Omental fat pad (tissue), 4 donors: ENCODE results near the gene UBA1. TPM values are rescaled to one million over a fixed set of nuclear protein-coding genes. Genes with fewer than 3 reads are reported as not detected.
A peak's percentile ranks its signal among the peaks of the same experiment; 100 is the strongest.

Experiments
- ATAC-seq: fragments of 150-250 bp; one replicate; pipeline ENCODE4 v1.9.1; 2016; ENCODE audit warnings: mild to moderate bottlenecking, moderate library complexity; ENCODE audit not compliant: low FRiP score
- DNase-seq: peaks from one replicate; pipeline ENCODE4 v3.0.0-alpha.2; 2019; ENCODE audit warnings: low spot score
- total RNA-seq, 4 donors: library from RNA; depleted of rRNA; stranded (reverse); fragments of >200 nt; gene quantifications; one replicate each; pipeline ENCODE4 v1.1.0, GENCODE V29; 2016
- TF ChIP-seq, protein P1 (sequence below), 3 donors: fragments of 450-650 bp; IDR thresholded peaks; one replicate each; pipeline ENCODE4 v1.5.1; 2016 to 2017; ENCODE audit warnings: antibody characterized with exemption in 3 of 3, mild to moderate bottlenecking in 3 of 3, moderate library complexity in 2 of 3

The UBA1 gene
- total RNA-seq, 4 donors from 2014 or later = 132 to 158 (median 148) TPM

DNA sequence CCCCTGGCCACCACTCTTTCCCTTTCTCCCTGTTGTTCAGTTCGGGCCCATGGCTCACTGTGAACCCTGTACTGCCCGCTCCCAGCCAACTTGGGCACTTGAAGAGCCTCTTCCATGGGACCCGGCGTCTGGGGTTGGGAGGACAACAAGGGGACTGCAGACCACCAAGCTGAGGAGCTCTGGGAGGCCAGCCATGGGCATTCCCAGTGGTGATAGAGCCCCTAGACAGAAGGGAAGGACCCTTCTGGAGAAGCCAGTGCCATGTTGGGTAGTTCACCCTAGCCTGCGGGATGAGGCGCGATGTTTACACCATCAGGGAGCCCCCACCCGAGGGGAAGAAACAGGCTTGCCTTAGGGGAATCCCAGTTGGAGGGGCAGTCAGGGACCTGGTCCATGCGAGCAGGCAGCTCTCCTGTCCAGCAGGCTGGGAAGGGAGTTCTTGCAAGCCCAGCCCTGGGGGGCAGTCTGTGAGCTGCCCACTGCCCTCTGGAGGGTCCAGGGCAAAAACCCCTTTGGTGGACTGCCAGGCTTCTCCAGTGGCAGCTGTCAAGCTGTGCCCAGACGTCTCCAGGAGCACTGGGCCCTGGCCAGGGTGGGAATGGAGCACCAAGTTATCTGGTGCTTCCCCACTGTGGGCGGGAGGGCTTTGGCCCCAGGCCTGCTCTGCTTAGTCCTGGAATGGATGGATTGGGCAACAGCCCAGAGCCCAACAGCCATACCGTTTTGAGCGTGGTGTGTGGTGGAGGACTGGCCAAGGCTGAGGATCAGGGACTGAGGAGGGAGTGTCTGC is 23.7 kb upstream of the UBA1 start:
- no peak for DNase-seq
- TF ChIP-seq, protein P1, sequence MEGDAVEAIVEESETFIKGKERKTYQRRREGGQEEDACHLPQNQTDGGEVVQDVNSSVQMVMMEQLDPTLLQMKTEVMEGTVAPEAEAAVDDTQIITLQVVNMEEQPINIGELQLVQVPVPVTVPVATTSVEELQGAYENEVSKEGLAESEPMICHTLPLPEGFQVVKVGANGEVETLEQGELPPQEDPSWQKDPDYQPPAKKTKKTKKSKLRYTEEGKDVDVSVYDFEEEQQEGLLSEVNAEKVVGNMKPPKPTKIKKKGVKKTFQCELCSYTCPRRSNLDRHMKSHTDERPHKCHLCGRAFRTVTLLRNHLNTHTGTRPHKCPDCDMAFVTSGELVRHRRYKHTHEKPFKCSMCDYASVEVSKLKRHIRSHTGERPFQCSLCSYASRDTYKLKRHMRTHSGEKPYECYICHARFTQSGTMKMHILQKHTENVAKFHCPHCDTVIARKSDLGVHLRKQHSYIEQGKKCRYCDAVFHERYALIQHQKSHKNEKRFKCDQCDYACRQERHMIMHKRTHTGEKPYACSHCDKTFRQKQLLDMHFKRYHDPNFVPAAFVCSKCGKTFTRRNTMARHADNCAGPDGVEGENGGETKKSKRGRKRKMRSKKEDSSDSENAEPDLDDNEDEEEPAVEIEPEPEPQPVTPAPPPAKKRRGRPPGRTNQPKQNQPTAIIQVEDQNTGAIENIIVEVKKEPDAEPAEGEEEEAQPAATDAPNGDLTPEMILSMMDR (IDR thresholded peaks at IDR 0.05) = no peak
- ATAC-seq = peak; percentile 60

DNA sequence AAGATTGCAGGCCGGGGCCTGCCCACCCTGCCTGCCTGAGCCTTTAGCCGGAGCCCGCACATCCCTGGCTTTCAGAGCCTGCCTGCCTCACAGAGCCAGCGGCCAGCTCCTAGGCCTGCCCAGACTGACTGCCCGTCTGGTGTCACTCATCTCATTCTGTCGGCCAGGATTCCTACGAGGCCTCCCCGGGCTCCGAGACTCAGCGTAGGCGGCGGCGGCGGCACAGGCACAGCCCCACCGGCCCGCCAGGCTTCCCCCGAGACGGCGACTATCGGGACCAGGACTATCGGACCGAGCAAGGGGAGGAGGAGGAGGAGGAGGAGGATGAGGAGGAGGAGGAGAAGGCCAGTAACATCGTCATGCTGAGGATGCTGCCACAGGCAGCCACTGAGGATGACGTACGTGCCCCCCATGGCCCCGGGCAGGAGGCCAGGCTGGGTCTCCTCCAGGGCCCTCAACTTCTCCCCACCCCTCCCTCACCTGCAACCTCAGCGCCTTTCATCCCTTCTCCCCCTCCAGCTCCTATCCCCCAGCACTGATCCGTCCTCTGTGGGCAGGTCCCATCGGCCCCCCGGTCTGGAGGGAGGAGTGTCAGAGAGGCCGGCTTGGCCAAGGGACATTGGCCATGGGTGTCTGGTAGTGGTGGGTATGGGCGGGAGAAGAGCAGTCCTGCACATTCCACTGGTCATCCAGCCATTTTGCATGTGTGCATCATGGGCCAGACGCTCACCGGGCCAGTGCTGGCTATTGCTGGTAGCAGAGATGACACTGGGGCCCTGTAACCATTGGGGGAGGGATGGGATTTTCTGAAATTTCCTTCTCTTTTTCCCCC is 22.6 kb upstream of the UBA1 start:
- ATAC-seq (no peak), DNase-seq (no peak)
- TF ChIP-seq, protein P1 (IDR thresholded peaks at IDR 0.05) = no peak

DNA sequence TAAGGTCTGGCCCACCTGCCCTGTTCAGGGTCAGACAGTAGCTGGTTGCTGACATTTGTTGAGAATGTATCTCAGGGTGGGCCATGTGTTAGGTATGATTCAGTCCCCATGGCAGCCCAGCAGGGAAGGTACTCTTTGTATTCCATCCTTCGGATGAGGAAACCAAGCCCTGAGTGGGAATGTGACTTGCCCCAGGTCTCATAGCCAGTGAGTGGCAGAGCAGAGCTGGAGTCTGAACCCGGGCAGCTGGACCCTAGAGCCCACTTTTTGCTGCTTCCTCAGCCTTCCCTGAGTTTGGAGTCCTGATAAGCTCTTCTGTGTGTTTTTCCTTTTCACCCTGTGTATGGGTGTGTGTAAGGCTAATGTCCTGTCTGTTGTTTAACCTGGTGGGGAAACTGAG is 21.6 kb upstream of the UBA1 start:
- ATAC-seq (no peak), DNase-seq (no peak)
- TF ChIP-seq, protein P1 (IDR thresholded peaks at IDR 0.05) = no peak

DNA sequence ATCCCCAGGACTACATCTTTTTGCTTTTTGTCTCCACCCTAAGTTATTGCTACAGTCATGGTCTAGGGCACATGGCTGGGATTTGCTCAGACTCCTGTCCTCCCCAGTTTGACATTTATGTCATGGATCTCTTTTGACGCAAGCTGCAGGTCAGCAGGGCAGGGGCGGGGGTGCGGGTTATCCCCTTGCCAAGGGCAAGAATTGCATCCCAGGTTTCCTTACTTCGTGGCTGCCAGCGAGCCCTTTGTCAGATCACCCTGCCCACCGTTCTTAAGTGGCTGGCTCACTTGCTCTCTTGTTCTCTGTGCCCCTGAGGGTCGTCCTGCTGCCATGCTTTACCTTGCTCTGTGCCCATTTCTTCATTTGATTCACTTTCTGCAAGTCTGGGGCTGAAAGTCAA is 21.1 kb upstream of the UBA1 start:
- TF ChIP-seq, protein P1 (IDR thresholded peaks at IDR 0.05) = no peak
- DNase-seq = no peak
- ATAC-seq = no peak

DNA sequence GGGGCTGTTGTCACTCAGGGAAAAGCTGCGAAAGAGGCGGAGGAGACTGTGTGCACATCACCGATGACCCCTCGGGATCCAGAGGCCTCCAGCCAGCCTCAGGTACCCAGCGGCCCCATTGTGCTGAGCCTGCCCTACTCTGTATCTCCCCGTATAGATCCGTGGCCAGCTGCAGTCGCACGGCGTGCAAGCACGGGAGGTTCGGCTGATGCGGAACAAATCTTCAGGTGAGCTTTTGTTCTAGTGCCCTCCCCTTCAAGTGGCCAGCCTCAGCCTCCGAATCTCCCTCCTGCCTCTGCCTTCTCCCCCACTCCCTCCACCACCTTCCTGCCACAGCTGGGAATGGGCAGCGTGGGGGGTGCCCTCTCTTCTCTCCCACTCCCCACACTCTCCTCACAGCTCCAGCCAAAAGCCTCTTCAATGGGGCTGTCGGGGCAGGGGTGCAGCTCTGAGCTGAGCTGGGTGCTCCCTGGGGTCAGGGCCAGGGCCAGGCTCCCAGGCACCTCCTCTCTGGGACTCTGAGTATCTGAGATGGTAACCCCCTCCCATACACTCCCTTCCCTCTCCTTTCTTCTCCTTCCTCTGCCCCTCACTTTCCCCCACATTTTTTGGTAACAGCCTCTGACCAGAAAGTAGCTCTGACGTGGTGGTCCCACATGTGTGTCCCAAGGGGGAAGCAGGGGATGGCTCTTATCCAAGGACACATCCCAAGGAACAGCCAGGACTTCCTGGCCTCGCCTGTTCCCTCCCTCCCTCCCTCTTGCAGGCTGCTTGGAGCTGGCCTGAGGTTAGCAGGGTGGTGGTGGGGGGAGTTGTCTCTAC is 20.4 kb upstream of the UBA1 start:
- no peak for ATAC-seq
- no peak for DNase-seq
- TF ChIP-seq, protein P1 (IDR thresholded peaks at IDR 0.05) = no peak

DNA sequence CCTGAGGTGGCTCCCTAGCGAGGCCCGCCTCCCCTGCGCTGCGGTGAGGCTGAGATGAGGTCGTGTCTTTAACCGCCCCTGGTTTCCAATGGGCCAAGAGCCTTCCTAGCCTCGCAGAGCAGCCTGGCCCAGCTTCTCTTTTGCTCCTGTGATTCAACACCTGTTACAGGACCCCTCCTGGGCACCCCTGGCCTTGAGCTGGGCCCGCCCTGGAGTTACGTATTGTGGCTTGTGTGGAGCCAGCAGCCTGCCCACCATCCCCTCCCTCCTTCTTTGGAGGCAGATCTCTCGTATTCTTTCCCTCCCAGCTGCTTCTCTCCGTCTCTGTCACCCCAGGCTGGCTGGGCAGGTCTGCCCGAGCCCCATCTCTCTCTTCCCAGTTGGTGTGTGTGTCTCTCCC is 19.3 kb upstream of the UBA1 start:
- TF ChIP-seq, protein P1 (IDR thresholded peaks at IDR 0.05) = no peak
- no peak for DNase-seq

More for the DNA sequence above, 19.3 kb upstream of the UBA1 start:
- no peak for ATAC-seq
